GM18517 (cell line): ENCODE data around the gene CIAO1.
"Not testable (repeated sequence)": the region's sequence is repeated elsewhere in the genome, so short reads cannot be mapped to it uniquely, and the experiment has no call there.

Source experiments
- ATAC-seq: cut with Tn5 transposase; IDR thresholded peaks from one replicate; pipeline ENCODE4 v1.9.1; 2021; ENCODE audit warnings: mild to moderate bottlenecking, moderate library complexity; ENCODE audit not compliant: unreplicated experiment

Gene CIAO1

DNA sequence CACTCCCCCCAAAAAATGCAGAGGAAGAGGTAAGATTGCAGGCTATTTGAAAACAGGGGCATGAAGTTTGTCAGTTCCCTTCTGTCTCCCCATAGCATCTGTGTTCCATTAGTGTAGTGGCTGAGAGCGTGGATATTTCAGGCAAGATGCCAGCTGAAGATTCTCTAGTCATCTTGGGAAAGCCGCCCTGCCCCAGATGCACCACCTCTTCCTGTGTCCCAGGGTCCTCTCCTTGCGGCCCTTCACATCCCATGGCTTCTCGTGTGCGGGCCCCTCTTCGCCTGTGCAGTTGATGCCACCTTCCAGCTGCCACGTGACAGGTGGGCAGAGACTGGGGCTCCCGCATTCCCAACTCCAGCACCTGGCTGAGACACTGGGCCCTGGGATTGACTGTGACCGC lies 16.4 kb upstream of the CIAO1 start:
- ATAC-seq: no peak

DNA sequence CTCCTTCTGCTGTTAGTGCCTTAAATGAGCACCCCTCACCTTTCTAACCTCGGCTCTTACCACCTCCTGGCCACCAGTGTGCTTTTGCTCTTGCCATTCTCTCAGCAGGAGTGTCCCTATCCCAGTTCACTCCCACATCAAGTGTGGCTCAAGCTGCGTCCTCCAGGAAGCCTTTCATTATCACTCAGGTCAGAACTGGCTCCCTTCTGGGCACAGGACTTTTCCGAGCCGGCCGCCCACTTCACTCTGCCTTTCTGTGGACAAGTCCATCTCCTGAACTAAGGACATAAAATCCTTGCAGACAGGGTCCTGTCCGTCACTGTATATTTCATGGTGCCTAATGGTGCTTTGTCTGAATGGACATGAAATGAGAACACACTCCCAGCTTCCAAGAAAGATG lies 15.8 kb upstream of the CIAO1 start:
- no peak for ATAC-seq

DNA sequence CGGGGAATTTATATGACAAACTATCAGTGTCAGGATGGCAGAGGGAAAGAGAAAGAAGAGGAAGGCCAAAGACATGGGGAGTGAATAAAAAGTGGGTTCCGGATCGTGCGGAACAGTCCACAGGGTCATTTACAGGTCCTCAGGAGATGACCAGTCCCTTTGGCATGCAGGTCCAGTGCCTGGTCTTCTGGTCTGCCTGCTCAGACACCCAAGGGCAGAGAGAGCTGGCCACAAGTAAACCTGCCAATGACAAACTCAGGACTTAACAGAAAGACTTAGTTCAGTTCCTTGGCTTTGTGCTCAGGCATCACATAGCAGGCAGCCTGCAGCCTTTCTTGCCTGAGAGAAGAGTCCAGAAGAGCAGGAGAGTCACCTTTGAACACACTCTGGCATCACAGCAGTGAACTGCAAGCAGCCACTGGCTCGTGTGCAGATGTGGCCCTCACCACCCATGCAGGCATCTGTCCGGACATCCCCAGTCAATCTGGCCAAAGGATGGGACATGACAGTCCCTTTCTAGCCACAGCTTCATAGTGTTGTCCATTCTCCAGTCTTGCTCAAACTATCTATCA lies 14.2 kb upstream of the CIAO1 start:
- ATAC-seq: no peak

DNA sequence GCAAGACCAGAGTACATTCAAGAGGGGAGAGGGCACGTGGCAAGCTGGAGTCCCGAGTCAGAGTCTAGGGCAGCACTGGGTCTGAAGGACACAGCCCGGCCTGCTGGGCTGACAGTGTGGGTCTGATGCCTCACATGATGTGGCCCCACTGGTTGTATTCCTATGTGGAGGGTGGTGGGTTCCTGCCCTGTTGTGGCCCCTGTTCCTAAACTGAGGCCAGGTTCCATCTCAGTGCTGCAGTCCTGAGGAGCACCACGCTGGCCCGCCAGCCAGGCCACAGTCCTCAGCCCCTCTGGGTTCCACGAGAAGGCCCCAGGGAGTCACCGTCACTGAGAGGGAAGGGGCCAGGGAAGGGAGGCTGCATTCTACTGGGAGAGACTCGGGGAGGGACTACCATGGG lies 13.5 kb upstream of the CIAO1 start:
- no peak for ATAC-seq

DNA sequence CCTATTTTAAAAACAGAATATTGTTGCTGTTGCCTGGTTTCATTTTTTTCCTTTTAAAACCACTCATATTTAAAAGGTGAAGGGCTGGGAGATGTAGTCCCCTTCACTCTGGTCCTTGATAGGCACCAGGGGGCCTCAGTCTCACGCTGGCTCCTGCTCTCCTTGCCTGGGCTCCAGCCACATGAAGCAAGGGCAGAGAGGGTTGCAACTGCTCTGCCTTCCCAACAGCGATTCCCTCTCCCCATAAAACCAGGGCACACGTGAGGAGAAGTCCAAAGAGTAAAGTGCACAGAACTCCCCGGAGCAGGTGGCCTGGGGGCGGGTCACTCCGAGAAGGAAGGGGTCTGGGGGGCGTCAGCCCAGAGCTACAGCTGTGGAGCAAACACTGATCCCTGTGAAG lies 13.0 kb upstream of the CIAO1 start:
- no peak for ATAC-seq

DNA sequence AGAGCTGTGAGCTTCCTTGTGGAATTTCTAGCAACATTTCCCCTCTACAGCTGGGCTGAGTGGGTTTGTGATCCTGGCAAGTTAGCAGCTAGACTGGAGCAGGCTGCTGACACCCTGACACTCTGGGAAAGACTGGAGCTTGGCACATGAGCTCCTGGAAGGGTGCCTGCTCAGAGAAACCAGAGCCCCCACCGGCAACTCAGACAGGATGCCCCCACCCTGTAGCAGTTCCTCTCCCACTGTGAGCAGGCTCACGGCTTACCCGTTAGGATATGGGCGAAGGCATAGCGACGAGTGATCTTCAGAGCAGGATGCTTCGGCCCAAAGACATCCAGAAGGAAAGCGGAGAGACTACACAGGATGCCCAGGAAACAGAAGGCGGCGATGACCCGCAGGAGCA lies 11.5 kb upstream of the CIAO1 start:
- ATAC-seq: no peak

DNA sequence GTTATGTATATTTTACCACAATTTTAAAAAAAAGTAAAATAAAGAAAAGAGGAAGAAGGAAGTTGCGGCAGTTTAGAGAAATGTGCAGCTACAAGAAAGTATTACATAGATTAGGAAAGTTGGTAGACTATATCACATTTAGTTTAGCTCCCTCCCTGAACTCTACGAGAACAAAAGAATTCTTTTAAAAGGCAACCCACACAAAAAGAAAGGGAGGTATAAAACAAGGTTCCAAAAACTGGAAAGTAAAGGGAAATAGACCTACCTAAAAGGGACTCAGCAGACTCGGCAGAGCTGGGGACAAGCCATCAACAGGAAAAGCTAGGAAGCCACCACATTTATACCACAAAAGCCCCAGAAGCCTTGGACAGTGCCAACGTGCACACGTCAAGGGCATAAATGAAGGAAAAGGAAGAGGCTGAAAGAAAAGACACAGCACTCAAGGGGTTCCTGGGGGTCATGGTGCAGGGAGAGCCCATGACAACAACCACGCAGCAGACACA lies 9.4 kb upstream of the CIAO1 start:
- ATAC-seq: no peak

DNA sequence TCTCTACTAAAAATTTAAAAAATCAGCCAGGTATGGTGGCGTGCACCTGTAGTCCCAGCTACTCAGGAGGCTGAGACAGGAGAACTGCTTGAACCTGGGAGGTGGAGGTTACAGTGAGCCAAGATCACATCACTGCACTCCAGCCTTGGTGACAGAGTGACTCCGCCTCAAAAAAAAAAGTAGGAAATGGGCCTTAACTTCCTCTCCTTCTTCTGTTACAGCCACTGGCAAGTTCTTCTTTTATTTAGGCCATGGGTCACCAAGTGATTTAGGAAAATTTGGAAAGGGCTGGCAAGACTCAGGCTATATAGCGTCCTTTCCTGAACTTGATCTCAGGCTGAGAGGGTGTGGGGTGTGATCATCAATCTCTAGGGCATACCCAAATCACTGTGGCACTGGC lies 8.3 kb upstream of the CIAO1 start:
- ATAC-seq: not testable (repeated sequence)

DNA sequence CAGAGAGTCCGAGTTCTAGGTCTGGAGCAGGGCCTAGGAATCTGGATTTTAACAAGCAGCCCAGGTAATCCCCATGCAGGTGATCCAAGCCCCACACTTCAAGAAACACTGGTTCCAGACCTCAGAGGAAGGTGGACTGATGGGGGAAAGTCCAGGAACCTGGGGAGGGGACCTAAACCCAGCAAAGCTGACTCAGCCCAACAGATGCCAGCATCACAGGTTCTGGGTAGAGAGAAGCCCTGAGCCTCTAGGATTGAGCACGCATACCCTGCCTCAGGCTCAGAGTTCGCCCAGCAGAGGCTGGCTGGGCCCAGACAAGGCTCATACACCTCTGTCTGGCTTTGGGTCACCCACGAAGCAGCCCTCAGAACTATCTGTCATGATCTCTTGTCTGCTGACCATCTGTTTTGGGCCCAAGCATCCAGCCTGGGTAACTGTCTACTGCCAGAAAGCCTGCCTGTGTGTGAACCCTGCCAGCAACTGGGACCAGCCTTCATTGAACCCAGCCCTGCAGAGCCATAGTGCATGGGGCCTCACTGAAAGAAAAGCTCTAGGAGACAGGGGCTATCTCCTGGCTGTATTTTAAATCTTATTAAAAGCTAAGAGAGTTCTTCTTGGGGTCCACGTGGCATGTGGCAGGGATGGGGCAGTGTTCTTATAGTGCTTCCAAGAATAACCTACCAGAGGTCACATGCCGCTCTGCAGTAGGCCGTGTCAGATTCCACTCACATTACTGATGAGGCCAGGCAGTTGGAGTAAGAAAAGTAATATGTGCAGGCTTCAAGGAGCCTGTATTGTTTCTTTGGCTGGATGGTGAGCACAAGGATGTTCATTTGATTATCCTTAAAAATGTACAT lies 7.6 kb upstream of the CIAO1 start:
- ATAC-seq: no peak

DNA sequence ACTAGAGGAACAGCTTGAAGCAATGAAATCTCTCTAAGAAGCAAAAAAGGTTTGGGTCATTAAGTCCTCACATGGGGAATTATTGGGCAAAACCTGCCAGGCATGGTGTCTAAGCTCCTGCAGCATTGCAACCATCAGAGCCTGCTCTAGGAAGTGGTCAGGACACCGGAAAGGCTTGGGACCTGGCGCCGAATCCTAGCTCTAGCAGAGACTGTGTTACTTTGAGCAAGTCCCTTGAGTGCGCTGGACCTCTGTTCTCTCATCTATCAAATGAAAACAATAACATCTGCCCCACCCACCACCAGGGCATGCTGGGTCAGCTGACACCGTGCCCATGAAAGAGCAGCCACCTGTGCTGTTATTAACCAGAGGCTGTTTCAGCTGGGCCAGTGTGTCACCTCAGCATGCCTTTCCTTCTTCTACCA lies 6.5 kb upstream of the CIAO1 start:
- ATAC-seq: no peak

DNA sequence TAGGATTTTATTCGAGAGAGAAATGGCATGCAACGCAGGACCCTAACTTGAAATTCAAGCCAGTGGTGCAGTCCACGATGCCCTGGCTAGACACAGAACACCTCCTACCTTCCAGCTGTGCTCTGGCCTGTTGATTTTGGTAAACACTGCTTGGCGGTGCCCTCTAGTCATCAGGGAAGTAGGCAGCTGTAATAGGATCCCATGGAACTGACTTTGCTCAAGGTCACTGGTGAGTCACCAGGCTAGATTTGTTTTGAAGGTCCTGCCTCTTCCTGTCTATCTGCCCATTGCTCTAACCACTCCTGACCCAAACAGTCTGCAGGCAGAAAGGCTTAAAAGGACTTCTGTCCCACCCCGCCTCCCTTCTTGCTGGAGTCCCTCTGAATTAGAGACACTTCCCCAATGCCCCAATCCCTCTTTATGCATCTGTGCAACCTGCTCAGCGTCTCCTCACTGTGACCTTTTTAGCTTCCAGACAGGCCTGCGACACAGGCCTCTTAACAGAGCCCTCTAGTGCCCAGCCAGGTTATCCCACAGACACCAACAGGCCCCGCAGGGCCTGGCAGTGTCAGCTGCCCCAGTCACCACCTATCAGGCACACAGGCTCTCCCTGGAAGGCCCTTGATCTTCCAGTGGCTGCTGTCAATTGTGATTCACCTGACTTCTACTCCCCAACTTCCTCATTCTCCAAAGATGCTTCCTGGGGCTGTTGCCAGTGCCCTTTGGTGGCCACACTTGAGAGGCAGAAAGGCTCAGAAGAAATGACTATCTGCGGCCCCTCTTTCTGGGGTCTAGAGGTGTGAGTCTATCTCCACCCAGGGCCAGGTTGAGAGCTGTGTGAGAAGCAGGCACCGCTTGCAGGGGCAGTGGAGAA lies 5.4 kb upstream of the CIAO1 start:
- no peak for ATAC-seq

DNA sequence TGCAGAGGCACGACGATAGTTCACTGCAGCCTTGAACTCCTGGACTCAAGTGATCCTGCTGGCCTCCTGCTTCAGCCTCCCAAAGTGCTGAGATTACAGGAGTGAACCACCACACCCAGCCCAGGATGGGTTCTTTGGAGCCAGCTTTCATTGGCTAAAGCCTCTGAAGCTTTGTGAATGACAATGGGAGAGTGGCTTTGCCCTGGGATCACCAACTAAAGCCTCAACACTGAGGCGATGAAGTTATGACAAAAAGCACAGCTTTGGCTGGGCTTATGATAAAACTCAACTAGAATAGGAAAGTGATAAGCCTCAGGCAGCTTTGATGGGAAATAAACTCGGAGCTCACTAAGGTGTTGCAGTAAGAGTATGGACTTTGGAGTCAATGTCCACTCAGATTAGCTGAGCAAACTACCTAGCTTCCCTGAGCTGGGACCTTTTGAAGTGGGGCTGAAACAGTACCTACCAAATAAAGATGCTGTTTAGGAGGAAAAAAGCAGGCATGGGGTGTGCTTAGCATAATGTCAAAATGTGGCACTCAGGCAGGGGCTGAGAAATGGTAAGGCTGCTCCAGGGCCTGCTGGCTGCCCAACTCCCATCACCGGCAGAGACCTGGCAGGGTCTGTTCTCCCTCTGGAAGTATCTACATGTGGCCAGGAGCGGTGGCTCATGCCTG lies 4.6 kb upstream of the CIAO1 start:
- ATAC-seq: no peak

DNA sequence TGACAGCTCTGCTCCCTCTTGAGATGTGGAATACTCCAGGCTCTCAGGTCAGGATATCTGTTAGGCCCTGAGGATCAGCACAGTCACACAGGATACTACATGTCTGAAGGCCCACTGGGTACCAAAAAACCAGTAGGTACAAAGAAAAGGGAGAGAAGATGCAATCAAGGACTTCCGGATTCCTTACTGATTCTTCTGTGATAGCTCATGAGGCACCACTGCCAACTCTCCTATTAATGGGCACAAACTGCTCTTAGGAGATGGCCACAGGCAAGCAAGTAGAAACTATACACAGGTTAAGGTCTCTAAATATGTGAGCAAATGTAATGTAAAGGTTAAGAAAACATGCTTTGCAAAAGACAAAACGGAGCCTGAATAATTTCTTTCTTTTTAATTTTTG lies 3.7 kb upstream of the CIAO1 start:
- no peak for ATAC-seq

DNA sequence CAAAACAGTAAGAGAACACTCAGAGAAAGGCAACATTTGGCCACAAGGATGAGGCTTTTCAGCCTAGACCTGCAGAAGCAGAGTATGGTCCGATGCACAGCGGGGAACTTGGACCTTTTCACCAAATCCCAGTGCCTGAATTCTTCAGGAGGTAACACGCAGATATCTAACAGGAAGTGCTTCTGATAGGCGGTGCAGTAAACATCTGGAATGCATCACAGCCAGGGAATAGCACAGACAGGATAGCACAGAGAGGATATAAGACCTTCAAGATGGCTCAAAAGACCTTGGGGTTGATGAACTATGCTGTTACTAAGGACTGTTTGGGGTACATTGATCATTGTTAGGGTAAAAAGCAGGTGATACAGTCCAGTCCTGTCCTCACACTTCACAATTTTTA lies 1.9 kb upstream of the CIAO1 start:
- ATAC-seq: no peak

DNA sequence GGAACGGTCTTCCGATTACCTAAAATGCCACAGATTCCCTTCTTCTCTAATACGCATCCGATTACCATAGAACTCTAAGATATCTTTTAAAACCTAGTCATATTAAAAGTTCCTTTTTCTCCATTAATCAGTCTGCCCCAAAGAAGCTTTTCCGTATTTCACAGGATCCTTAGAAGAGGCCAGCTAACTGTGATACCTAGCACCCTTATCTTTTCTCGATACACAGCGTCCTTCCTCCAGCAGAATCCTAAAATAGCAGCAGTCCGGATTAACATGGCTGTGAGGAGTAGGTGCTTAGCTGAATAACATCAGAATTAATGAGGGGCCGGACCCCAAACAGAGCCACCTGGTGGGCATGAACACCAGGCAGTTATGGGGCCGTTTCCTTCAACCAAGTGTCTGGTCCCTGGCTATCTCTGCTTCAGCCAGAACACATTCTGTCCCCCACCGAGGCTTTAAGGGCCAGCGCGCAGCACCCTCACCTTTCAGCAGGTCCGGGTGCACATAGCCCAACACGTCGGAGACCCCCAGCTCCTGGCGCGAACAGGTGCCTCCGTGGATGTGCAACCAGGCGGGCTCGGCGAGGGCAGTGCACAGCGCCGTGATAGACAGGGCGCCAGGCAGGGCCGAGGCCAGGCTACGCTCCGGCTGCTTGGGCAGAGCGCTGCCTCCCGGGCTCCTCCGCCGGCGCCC lies 1.2 kb upstream of the CIAO1 start:
- ATAC-seq: no peak

DNA sequence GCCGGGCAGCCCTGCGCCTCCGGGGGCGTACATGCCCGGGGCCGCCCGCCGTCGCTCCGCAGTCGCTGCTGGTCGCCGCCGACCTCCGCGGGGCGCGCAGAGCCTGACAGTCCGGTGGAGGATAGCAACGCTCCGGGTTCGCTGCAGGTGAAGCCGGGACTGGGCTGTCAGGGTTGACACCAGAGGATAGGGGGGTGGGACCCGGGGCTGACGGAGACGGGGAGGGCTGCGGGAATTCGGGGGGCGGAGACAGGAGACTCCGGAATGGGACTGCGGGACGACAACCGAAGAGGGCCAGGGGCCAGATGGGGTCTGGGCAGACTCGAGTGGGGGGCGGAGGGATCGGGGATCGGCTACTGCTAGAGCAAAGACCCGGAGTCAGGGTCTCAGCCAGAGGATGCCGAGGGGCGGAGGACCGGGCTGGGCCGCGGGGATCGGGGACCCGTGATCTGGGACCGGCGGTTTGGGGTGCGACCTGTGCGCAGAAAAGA lies 631 bp upstream of the CIAO1 start:
- peak; percentile 8 for ATAC-seq

DNA sequence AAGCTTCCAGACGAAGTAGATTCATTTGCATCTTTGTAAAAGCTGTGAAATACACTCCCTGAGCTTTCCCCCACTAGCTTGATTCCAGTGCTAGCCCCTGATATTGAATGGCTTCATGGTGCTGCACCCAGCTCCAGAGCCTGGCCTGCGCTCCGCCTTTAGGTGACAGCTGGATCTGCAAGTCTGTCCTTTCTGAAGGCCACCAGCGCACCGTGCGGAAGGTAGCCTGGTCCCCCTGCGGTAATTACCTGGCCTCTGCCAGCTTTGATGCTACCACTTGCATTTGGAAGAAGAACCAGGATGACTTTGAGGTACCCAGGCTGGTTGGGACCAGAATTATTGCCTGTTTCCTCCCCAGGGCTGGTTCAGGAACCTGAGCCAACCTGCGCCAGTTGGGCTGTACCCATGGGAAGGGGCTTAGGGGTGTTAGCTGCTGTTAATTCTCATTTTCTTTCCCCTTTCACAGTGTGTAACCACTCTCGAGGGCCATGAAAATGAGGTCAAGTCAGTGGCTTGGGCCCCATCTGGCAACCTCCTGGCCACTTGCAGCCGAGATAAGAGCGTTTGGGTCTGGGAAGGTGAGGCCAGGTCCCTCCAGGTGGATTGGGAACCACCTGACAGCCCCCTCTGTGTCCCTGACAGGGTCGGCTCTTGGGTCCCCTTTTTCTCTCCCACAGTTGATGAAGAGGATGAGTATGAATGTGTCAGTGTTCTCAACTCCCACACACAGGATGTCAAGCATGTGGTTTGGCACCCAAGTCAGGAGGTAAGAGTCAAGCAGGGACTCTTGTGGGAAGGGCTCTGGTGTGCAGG lies 1.3 kb downstream of the CIAO1 start:
- no peak for ATAC-seq

DNA sequence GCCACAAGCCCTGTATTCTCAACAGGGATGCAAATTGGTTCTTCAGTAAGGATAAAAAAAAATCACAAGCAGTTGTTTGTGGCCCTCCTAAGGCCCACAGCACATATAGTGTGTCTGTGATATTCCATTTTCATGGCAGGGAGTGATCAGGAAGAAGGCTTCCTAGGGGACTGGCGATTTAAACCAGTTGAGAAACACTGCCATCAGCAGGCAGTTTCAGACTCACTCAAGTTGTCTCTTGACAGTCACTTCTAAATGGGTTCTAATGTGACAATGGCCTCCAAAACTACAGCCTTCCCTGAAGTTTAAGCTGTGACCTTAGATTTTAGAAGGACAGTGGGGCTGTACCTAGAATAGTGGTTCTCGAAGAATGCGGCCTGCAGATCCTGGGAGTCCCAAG lies 6.0 kb downstream of the CIAO1 start:
- ATAC-seq: no peak

DNA sequence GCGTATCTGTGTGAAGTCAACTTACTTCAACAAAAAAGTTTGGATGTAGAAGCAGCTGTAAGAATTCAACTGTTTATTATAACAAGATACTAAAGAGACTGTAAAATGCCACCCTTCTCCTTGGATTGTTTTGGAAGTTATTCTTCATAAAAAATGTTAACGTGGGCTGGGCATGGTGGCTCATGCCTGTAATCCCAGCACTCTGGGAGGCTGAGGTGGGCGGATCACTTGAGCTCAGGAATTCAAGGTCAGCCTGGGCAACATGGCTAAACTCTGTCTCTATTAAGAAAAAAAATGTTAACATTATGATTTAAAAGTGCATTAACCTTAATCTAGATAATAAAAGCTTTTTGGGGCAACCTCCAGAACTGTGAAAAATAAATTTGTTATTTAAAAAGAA lies 7.7 kb downstream of the CIAO1 start:
- ATAC-seq: no peak
